NK-92 (cell line): ENCODE data around the gene CACNB1.

Source experiments
- DNase-seq: peaks from one replicate; lab custom pipeline; 2025; ENCODE audit not compliant: unreplicated experiment; lab: John Stamatoyannopoulos, UW

CACNB1 gene

DNA sequence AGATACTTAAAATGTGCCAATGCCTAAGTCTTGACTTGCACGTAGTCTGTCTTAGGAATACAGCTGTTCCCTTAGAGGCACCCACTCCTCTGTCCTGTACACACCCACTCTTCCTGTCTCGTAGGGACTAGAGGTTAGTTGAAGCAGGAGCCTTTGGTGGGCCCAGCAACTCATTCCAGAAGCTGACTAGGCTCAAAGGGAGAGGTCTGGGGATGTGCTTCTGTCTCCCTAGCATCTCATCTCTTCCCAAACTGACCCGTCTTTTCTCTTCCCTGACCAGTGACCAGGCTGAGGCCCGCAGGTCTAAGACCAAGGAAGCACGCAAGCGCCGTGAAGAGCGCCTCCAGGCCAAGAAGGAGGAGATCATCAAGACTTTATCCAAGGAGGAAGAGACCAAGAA is 6.8 kb upstream of the CACNB1 start:
- DNase-seq = no peak

DNA sequence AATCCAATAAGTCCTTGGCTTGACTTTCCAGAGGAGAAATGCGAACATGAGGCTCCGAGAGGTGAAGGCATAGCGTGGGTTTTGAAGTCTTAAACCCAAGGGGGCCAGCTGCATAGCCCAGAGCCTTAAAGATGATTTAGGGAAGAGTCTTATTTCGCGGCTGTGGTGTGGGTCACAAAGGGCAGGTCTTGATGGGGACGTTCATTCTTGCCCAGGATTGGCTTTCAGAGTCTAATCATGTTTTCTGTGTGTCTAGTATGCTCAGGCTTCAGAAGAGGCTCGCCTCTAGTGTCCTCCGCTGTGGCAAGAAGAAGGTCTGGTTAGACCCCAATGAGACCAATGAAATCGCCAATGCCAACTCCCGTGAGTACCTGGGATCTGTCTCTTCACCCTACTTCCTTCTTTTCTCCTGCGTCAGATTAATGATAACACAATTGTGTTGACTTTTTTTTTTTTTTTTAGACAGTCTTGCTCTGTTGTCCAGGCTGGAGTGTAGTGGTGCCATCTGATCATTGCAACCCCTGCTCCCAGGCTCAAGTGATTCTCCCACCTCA is 3.6 kb upstream of the CACNB1 start:
- DNase-seq = no peak

DNA sequence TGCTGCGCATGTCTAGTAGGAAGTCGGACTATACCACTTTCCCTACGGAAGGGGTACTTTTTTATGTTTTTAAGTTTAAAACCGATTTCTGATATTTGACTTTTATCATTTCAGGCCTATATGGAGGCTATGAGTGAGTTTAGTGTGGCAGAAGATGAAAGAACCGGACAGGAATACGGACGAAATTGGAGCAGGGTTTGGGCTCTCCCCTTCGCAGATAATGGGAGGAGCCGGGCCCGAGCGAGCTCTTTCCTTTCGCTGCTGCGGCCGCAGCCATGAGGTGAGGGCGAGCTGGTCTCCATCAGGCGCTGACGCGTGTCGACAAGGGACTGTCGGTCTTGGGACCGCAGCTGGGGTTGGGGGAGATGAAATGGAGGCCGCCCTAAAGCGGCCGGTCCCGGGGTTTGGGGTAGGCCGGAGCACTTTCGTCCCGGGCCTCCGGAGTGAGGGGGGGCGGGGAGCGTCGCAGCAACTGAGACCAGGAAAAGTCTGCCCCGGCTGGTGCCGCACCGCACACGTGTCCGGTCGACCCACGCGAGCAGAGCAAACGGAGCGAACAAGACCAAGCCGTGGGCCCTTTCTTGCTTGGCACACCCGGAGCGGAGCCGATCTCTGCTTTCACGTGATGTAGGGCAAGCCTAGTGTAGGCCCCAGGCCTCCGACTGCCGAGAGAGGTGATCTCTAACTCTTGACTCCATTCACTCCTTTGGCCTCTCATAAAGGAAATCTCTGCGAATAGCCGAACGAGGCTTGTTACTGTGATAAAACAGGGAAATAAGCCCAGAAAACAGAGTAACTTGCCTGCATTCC is 2.8 kb upstream of the CACNB1 start, which contains the start of gene RPL19:
Gene RPL19, plus strand, starts transcription at position 214 of the 810 bp plus-strand sequence. Its CDS starts 62 bp downstream, at position 276.
- no peak for DNase-seq

DNA sequence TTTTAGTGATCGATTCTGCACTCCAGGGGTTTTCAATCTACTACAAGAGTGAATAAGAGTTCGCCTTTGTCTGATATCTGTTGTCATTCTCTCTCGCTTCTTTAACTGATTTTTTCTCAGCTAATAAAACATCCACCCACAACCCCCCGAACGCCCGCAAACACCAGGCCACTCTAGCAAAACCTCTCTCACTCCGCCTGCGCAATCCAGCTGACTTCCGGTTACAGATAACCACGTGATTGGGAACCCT is 2.3 kb upstream of the CACNB1 start:
- peak; percentile 16 for DNase-seq

DNA sequence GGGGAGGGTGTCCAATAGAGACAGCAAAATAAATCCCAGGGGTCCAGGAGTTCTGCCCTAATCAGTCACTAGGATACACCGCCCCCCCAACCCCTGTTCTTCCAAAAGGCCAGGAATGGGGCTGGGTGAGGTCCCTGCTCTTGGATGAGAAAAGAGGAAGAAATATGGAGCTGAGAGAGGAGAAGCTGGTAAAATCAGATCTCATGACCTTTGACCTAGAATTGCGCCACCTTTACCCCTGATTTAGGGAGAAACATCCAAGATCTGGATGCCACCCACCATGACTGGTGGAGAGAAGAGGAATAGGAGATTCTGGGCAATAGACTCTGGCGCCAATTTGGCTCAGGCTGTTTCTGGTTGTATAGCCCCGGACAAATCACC is 707 bp upstream of the CACNB1 start:
- no peak for DNase-seq

DNA sequence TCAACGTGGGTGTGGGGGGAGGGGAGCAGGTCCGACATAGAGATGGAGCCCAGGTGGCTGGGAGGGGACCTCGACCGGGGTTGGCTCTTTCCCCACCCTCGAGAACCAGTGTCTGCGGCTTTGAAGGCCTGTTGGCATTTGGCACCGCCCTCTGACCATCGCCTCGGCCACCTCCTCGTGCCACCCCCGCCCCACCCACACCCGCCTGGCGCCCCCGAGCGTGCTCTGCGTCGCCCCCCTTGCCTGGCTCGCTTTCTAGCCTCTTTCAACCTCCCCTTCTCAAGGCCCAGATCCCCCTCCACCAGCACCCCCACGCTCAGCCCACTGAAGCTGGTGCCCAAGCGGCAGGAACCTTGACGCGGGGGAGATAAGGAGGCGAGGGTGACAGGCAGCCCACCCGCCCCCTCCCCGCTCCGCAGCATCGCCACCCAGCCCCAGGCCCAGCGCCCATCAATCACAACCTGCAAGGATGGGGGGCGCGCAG is 619 bp downstream of the CACNB1 start:
- DNase-seq = no peak

DNA sequence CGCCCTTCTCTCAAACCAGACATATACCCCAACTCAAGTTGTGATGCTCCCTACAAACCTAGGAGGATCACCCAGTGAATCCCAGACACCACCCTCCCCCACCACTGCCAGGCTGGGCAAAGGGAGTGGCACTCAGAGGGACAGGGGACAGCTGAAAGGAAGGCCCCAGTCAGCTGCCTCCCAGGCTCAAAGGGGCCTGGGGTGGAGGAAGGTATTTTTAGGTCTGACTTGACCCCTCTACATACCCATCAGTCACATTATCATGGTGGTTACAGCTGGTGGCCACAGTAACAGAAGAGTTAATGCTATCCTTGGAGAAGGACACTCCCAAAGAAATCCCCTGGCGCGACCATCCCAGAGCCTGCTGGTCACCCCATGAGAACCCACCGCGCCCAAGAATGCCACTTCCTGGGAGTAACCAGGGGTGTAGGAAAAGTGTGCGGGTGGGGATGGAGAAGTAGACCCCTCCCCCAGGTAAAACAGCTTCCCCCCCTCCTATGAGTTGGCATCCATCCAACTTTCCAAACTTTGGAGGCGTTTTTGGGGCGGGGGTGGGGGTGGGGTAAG is 1.1 kb downstream of the CACNB1 start:
- no peak for DNase-seq

DNA sequence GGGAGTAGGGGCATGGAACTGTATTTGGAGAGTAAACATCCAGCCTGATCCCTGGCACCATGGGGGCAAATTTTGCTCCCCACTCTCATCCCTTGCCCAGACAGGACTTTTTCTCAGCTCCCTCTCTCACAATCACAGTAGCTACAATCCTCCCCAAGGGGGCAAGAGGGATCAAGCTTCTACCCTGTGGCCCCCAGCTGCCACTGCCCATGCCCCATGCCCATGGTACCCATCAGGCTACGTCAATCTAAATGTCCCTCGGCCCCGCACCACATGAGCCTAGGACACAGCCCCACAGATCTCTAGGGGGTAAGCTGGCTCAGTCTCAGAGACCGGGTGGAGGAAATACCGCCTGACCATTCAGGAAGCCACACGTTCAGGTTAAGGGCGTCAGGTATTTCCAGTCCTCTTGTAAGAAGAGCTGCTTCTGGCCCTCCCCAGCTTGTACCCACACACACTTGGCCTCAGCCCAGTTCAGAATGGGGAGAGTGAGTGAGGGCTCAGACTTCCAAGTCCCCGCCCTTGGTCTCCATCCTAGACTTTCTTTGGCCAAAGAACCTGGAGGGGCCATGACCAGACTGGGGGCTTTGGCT is 1.8 kb downstream of the CACNB1 start:
- no peak for DNase-seq

DNA sequence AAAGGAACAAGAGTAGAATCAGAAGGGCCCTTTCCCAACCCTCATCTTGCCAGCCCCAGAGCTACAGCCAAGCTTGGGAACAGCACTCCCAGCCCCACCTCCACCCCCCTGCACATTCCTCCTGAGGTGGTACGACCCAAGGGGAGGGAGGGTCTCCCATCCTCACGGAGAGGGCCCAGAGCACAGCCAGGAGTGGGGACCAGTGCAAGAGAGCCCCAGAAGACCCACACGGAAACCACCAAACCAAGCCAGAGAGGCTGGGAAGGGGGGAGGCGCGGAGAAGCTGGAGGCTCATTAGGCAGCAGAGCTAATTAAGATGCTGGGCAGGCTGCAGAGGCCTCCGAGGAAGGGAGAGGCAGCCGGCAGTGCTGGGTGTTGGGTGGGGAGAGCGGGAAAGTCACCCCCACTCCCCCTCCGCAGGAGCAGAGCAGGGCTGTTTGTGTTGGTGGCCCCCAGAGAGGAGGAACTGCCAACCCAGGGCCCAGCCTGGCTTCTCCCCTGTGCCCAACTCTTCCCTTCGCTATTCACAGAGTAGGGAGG is 2.4 kb downstream of the CACNB1 start:
- no peak for DNase-seq

DNA sequence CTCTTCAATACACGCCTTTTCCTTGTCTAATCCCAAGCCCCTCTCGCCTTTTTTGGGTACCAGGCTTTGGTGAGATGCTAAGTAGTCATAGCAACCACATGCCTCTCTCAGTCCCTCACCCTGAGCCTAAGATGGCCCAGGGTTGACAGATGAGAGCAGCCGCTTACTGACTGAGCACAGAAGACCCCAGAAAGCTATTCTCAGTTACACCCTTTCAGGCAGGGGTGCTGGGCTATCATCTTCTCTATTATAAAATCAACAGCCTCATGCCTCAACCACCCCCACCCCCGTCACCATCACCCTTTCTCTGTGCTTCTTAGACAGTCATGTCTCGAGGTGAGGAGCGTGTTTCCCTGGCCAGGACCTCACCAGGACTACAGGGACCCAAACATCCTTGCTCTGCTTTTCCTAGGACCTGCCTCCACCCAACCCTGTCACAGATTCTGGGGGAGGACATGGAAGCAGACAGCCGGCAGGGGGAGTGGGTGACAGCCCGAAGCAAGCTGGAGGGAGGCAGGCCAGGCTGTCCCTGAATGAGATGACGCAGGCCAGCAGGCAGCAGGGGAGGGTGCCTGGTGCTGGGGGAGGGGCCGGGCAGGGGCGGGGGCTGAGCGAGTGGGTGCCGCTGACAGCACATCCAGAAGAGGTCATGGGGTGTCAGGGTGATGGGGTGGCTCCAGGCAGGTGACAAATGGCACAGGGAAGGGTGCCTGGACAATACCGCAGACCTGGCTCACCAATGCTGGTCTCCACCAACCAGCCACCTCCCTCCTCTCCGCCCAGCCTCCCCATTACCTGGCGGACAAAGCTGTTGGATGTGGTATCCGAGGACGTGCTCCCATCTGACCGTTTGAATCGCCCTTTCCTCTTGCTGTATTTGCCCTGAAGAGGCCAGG is 3.1 kb downstream of the CACNB1 start:
- no peak for DNase-seq

DNA sequence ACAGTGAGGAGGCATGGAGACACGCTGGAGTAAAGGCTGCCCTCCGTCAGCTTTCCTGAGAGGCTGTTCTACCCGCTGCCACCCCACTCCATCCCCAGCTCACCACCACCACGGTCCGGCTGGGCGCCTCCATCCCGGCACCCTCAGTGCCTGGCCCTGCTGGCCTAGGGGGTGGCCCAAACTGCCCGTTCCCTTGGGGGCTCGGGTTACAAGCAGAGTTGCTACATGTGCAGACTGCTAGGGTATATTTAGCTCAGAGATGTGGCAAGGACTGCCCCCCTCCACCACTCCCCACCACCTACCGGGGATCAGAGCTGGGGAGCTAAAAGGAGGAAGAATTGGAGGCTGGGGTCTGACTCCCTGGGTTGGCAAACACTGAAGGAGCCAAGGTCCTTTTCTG is 4.1 kb downstream of the CACNB1 start:
- no peak for DNase-seq

DNA sequence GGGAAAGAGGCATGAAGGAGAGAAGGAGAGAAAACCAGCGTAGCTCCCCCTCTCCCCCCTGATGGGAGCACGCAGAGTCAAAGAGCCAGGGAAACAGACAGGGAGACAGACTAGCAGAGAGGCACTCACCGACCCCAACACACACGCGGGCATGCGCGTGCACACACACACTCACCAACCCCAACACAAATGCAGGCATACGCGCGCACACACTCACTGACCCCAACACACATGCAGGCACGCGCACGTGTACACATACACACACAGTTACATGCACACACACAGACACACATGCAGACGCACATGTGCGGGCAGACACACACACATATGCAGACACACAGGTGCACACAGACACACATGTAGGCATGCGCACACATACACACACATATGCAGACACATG is 4.6 kb downstream of the CACNB1 start:
- DNase-seq = no peak

DNA sequence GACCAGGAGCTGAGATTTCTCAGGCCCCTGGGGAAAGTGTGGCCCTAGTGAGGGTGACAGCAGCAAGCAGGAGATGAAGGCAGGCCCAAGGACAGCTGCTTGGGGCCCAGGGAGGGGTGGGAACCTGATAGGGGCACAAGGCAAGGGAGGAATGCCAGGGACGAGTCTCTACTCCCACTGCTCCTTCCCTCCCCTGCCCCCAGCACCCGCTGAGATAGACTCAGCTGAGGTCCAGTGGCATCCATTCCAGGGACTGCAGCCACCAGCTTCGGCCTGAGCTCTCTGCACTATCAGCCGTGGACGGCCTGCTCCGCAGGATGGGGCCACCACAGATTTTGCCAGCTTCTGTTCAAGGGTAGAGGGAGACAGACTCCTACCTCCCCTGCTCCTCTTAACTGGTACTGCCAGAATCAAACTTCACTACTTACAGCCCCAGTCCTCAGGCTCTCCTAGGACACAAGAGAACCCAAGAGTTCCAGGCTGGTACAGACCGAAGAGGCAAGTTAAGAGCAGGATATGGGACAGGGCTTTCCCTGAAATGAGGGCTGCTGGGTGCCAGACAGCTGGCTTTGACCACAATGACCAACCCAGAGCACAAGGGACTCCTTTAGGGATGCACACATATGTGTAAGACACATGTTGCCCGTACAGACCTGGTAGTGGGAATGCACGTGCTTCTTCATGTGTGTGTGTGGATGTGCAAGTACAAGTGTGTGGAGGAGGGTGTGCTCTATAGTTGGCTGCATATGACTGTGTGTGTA is 5.5 kb downstream of the CACNB1 start:
- no peak for DNase-seq

DNA sequence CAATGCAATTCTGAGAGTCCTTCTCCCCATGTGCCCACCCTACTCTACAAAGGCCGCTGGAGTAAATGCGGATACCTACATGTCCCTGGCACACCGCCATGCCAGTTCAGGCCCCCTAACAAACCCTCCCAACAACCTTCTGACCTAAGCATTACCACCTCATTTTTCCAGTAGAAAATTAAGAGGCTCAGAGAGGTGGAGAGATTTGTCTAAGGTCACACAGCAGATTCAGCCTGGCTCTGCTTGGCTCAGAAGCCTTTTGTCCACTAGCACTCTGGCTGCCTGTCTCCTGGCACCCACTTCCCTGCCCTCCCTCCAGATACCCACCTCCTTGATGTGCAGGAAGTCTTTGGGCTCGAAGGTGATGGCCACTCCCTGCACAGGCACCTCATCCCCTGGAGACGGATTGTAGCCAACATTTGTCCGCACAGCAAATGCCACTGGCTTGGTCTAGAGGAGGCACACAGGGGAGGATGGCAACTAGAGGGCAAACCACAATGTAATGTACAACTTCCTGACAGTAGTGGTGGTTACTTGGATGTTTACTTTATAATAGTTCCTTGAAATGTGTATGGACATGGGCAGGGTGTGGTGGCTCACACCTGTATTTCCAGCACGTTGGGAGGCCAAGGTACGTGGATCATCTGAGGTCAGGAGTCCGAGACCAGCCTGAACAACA is 10.2 kb downstream of the CACNB1 start:
- DNase-seq = no peak

DNA sequence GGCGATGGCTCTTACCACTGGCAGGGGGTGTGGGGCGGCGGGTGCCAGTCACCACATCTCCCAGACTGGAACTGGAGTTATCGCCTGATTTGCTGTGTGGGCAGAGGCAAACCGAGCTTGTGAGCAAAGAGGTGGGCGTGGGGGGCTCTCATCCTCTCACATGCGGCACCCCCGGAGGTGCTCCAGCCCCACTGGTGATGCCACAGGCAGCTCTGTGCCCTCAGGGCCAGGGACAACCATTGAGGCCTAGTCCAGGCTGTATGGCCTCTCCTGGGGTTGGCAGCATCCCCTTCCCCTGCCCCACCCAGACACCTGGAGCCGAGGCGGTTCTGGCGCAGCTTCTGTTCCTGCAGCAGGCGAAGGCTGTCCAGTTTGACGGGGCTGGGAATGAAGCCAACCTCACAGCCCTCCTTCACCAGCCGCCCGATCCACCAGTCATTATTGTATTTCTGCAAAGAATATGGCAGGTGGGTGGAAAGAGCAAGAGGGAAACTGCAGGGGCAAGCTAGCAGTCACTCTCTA is 10.9 kb downstream of the CACNB1 start:
- DNase-seq = no peak

DNA sequence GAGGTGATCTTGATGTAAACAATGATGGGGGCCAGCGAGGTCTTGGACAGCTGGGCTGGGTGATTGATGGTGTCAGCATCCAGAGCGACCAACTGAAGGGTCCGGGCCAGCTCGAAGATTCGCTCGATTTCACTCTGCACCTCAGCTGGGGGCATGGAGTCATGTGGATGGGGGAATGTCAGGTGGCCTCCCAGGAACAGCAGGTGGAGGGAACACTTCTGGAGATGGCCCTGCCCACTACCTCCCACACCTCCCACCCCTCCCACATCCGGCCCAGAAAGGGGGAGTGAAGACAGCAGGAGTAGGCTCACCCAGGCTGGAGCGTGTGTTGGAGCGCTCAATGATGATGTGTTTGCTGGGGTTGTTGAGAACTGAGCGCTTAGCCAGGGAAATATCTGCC is 13.7 kb downstream of the CACNB1 start:
- no peak for DNase-seq

DNA sequence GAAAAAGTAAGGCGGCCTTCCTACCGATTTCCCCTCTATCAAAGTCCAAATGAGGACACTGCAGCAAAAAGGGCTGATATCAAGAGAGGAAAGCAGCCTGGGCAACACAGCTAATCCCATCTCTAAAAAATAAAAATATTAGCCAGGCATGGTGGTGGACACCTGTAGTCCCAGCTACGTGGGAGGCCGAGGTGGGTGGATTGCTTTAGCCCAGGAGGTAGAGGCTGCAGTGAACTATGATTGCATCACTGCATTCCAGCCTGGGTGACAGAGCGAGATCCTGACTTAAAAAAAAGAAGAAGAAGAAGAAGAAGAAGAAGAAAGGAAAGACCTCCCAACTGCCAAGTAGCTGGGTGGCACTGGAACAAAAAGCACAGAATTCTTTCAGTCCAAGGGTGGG is 14.4 kb downstream of the CACNB1 start:
- DNase-seq = no peak

DNA sequence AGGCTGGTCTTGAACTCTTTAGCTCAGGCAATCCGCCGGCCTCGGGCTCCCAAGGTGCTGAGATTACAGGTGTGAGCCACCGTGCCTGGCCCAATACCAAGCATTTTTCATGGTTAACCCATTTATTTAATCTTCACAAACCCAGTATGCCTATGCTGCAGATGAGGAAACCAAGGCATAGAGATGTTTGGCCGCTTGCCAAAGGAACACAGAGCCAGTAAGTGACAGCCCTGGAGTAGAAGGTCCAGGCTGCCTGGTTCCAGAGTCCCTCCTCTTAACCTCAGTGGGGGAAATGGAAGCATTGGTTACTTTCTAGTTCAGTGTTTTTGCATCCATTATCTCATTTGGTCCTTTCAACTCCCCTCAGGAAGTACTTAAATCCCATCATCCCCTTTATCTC is 16.2 kb downstream of the CACNB1 start:
- no peak for DNase-seq

DNA sequence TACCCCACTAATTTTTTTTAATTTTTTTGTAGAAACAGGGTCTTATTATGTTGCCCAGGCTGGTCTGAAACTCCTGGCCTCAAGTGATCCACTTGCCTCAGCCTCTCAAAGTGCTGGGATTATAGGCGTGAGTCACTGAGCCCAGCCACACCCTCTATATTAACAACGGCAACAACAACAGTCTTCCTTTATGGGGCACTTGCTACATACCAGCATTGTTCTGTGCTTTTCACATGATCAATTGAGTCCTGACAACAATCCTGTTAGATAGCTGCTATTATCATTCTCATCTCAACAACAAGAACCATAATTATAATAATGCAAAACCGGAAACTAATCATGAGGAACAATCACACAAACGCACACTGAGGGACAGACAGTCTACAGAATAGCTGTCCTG is 18.9 kb downstream of the CACNB1 start:
- DNase-seq = no peak

DNA sequence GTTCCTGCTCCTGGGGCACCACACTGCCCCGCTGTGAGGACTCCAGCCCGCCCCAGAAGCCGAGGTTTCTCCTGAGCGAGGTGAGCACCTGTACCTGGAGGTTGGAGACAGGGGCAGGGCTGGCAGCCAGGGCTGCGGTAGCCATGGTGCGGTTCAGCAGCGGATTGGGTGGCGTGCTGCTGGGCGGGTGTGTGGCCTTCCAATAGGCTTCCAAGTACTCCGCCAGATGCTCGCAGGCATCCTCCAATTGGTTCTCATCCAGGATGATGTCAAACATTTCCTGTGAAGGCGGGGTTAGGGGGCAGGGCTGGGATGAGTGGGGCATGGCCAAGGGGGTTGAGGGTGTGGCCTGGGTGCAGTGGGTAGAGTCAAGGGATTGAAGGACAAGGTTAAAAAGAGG is 20.2 kb downstream of the CACNB1 start:
- no peak for DNase-seq
